Raji (cell line): Measurements from ENCODE around the gene ZNF789.

ENCODE experiments used
- POLR2A ChIP-seq: IDR thresholded peaks from 2 replicates; pipeline ENCODE4 v1.6.1; 2011; ENCODE audit warnings: low read depth, low read length, control low read depth; ENCODE audit not compliant: insufficient read depth

Gene ZNF789

GRCh38 chr7:99535667-99536066, 63.0 kb downstream of the ZNF789 start:
- TF ChIP-seq POLR2A: no peak
